Keratinocyte (primary cell): ENCODE measurements around the gene WDR82. TPM values are rescaled to one million over a fixed set of nuclear protein-coding genes. Genes with fewer than 3 reads are reported as not detected.

Experiments
- DNase-seq: peaks from one replicate; pipeline ENCODE4 v3.0.0-alpha.2; 2011; ENCODE audit warnings: low read depth, missing footprints, low spot score
- FAIRE-seq: peaks from 2 replicates; lab custom pipeline; 2011; peaks lifted over from hg19 to GRCh38; lab: Jason Lieb, UNC
- H2AFZ ChIP-seq: 2 replicates; pipeline ENCODE4 v1.6.0; 2012; ENCODE audit warnings: low read length, control low read depth, inconsistent platforms; ENCODE audit not compliant: control insufficient read depth
- H3K27ac ChIP-seq: 2 replicates; pipeline ENCODE4 v1.5.1; 2011; ENCODE audit warnings: low read length; ENCODE audit not compliant: control insufficient read depth, insufficient read depth
- H3K27me3 ChIP-seq: 3 replicates; pipeline ENCODE4 v1.6.0; 2011; ENCODE audit warnings: low read length; ENCODE audit not compliant: control insufficient read depth, insufficient read depth; ENCODE audit errors: extremely low read depth
- H3K36me3 ChIP-seq, 2 experiments: 2 replicates in 1 of 2; 3 replicates in 1 of 2; pipeline ENCODE4 v1.5.1; 2011; ENCODE audit warnings: low read length in 2 of 2, mild to moderate bottlenecking in 1 of 2; ENCODE audit not compliant: control insufficient read depth in 2 of 2, insufficient read depth in 2 of 2; ENCODE audit errors: extremely low read depth in 1 of 2
- H3K4me1 ChIP-seq: 3 replicates; pipeline ENCODE4 v1.5.1; 2011; ENCODE audit warnings: low read length; ENCODE audit not compliant: control insufficient read depth, insufficient read depth; ENCODE audit errors: extremely low read depth
- H3K4me2 ChIP-seq: 3 replicates; pipeline ENCODE4 v1.6.0; 2011; ENCODE audit warnings: low read depth, low read length; ENCODE audit not compliant: control insufficient read depth, insufficient read depth; ENCODE audit errors: extremely low read depth
- H3K4me3 ChIP-seq, 3 experiments: fragments of 200-600 bp in 1 of 3; sonication (generic) in 1 of 3; 2 replicates in 2 of 3; 3 replicates in 1 of 3; pipeline ENCODE4 v1.5.1; 2011 to 2016; ENCODE audit warnings: low read length in 3 of 3, mild to moderate bottlenecking in 3 of 3, control low read depth in 2 of 3, inconsistent platforms in 1 of 3, low read depth in 1 of 3, mixed read lengths in 1 of 3, mixed run types in 1 of 3, moderate library complexity in 1 of 3; ENCODE audit not compliant: control insufficient read depth in 2 of 3, insufficient read depth in 2 of 3; ENCODE audit errors: extremely low read depth in 1 of 3
- H3K79me2 ChIP-seq: 2 replicates; pipeline ENCODE4 v1.6.0; 2012; ENCODE audit warnings: low read length; ENCODE audit not compliant: control insufficient read depth, insufficient read depth
- H3K9ac ChIP-seq: 3 replicates; pipeline ENCODE4 v1.6.0; 2011; ENCODE audit warnings: low read length; ENCODE audit not compliant: control insufficient read depth, insufficient read depth; ENCODE audit errors: extremely low read depth
- H3K9me1 ChIP-seq: 3 replicates; pipeline ENCODE4 v1.6.0; 2011; ENCODE audit warnings: low read length; ENCODE audit not compliant: control insufficient read depth, insufficient read depth; ENCODE audit errors: extremely low read depth
- H3K9me3 ChIP-seq: 2 replicates; pipeline ENCODE4 v1.5.1; 2012; ENCODE audit warnings: low read depth, low read length; ENCODE audit not compliant: control insufficient read depth
- H4K20me1 ChIP-seq: 3 replicates; pipeline ENCODE4 v1.6.0; 2011; ENCODE audit warnings: low read length; ENCODE audit not compliant: control insufficient read depth, insufficient read depth; ENCODE audit errors: extremely low read depth
- EZH2 ChIP-seq: IDR thresholded peaks from one replicate; pipeline ENCODE4 v1.6.1; 2012; ENCODE audit warnings: inconsistent platforms, mild to moderate bottlenecking, low read length, moderate library complexity
- dilution Hi-C: fragments of 300-500 bp; cut with MboI; formaldehyde crosslinking; loops from one replicate; pipeline ENCODE4 v1.7.0; 2020; ENCODE audit warnings: low sequenced_read_pairs; ENCODE audit not compliant: extremely low pct_ligation_motif_present
- polyA plus RNA-seq, 5 experiments: library from polyadenylated mRNA; depleted of rRNA in 3 of 5; stranded (reverse) in 3 of 5; stranded (forward) in 1 of 5; unstranded in 1 of 5; fragments of >200 nt; gene quantifications; 1 replicate in 1 of 5; 2 replicates in 3 of 5; 3 replicates in 1 of 5; pipeline versions ENCODE4 v1.2.1 to v1.2.3, GENCODE V29; 2011 to 2012; ENCODE audit warnings: missing spikeins in 2 of 5, low read depth in 1 of 5, low replicate concordance in 1 of 5
- TF ChIP-seq, protein P1 (sequence below), 3 experiments: IDR thresholded peaks in 1 of 3; conservative IDR thresholded peaks in 1 of 3; optimal IDR thresholded peaks in 1 of 3; 2 replicates in 2 of 3; 3 replicates in 1 of 3; pipeline versions ENCODE3 to v1.5.1; 2011; ENCODE audit warnings: low read length in 3 of 3, mild to moderate bottlenecking in 3 of 3, moderate library complexity in 2 of 3, control low read depth in 1 of 3, inconsistent platforms in 1 of 3; ENCODE audit not compliant: insufficient read depth in 2 of 3; ENCODE audit errors: extremely low read depth in 1 of 3

Gene WDR82
- polyA plus RNA-seq, 1 donor (not counting 4 experiments of a cell fraction or from before 2014, with no cell fraction given), result 75.1 TPM

DNA sequence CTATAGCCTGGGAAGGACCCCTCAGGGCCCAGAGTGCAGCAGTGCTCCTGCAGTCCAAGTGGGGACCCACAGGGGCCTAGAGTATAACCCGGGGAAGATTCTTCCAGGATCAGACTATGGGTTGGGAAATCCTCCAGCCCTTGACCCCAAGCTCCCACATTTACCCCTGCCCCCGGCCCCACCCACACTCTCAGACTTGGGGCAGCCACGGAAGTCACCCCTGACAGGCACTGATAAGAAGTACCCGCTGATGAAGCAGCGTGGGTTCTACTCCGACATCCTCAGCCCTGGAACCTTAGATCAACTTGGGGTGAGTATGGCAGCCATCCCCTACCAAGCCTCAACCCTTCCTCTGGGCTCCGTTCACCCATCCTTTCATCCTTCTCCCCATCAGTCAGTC lies 44.0 kb upstream of the WDR82 start:
- H3K27ac ChIP-seq, result no peak overlapping the region
- no peaks in the 10 kb centered on the region for H4K20me1 ChIP-seq
- peaks cover 5% of the 10 kb centered on the region for H3K4me1 ChIP-seq
- H3K9ac ChIP-seq, result no peak overlapping the region
- H2AFZ ChIP-seq, result no peak overlapping the region
- dilution Hi-C loops, result no loop called here
- no peaks in the 10 kb centered on the region for H3K79me2 ChIP-seq
- TF ChIP-seq, protein P1, sequence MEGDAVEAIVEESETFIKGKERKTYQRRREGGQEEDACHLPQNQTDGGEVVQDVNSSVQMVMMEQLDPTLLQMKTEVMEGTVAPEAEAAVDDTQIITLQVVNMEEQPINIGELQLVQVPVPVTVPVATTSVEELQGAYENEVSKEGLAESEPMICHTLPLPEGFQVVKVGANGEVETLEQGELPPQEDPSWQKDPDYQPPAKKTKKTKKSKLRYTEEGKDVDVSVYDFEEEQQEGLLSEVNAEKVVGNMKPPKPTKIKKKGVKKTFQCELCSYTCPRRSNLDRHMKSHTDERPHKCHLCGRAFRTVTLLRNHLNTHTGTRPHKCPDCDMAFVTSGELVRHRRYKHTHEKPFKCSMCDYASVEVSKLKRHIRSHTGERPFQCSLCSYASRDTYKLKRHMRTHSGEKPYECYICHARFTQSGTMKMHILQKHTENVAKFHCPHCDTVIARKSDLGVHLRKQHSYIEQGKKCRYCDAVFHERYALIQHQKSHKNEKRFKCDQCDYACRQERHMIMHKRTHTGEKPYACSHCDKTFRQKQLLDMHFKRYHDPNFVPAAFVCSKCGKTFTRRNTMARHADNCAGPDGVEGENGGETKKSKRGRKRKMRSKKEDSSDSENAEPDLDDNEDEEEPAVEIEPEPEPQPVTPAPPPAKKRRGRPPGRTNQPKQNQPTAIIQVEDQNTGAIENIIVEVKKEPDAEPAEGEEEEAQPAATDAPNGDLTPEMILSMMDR (optimal IDR thresholded peaks at IDR 0.05 in 1 of 3, IDR thresholded peaks at IDR 0.05 in 1 of 3, conservative IDR thresholded peaks at IDR 0.05 in 1 of 3; ENCODE audit: extremely low read depth in 1 of 3, insufficient read depth in 2 of 3, low read length in 3 of 3), result no peak
- TF ChIP-seq EZH2, result no peak
- H3K36me3 ChIP-seq, result no peaks in the 10 kb centered on the region
- DNase-seq, result no peak
- H3K4me2 ChIP-seq, result no peak overlapping the region
- no peaks in the 10 kb centered on the region for H3K9me3 ChIP-seq
- H3K9me1 ChIP-seq, result no peaks in the 10 kb centered on the region
- H3K27me3 ChIP-seq, result peaks cover 8% of the 10 kb centered on the region
- no peak for FAIRE-seq
- H3K4me3 ChIP-seq, result no peak overlapping the region

DNA sequence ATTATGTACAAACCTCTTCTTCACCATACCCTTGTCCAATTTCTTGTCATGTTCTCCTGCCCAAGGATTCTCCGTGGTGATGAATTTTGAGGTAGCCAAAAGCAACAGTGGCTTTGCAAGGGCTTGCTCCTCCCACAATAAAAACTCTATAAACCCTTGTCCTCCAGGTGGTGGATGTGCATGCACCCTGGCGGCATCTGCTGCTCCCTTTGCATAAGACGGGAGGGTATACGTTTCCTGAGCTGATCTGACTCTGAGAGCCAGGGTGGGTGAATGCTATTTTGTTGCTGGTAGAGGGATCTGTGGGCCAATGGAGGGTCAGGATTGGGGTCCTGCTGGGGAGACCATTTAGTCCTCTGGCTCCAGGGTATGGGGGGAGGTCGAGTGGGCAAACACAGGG lies 43.0 kb upstream of the WDR82 start:
- TF ChIP-seq, protein P1 (optimal IDR thresholded peaks at IDR 0.05 in 1 of 3, IDR thresholded peaks at IDR 0.05 in 1 of 3, conservative IDR thresholded peaks at IDR 0.05 in 1 of 3; ENCODE audit: extremely low read depth in 1 of 3, insufficient read depth in 2 of 3, low read length in 3 of 3), result no peak
- no peak for TF ChIP-seq EZH2
- DNase-seq, result no peak
- H3K9me3 ChIP-seq, result no peaks in the 10 kb centered on the region
- H3K27ac ChIP-seq, result no peak overlapping the region
- H2AFZ ChIP-seq, result no peak overlapping the region
- H3K27me3 ChIP-seq, result peaks cover 8% of the 10 kb centered on the region
- no peaks in the 10 kb centered on the region for H3K9me1 ChIP-seq
- no peak overlapping the region for H3K4me3 ChIP-seq
- no peaks in the 10 kb centered on the region for H3K79me2 ChIP-seq
- no peaks in the 10 kb centered on the region for H3K36me3 ChIP-seq
- no peak overlapping the region for H3K4me2 ChIP-seq
- no peak overlapping the region for H3K9ac ChIP-seq
- FAIRE-seq, result no peak
- H3K4me1 ChIP-seq, result peaks cover 5% of the 10 kb centered on the region
- H4K20me1 ChIP-seq, result no peaks in the 10 kb centered on the region
- dilution Hi-C loops, result no loop called here
